Pancreas (tissue), 10 donors: Measurements from ENCODE around the gene FAM72A. TPM values are rescaled to one million over a fixed set of nuclear protein-coding genes. Genes with fewer than 3 reads are reported as not detected.

Experiments used
- ATAC-seq, 4 donors: fragments of 200-7000 bp; cut with Tn5 transposase; one replicate each; pipeline versions ENCODE4 v1.8.0 to v1.9.1; 2020; ENCODE audit warnings: mild to moderate bottlenecking in 4 of 4, moderate library complexity in 4 of 4
- DNase-seq, 6 donors: peaks; one replicate each; pipeline ENCODE4 v3.0.0-alpha.2; 2020
- FAIRE-seq: peaks from 2 replicates; lab custom pipeline; 2012; peaks lifted over from hg19 to GRCh38; lab: Jason Lieb, UNC
- H3K27ac ChIP-seq, 4 donors: fragments of 200-600 bp; sonication (generic); 1 replicate in 3 of 4; 2 replicates in 1 of 4; pipeline versions ENCODE4 v1.5.0 to v1.8.0; 2020
- H3K27me3 ChIP-seq, 4 donors: fragments of 200-600 bp; one replicate each; pipeline ENCODE4 v1.8.0; 2021
- H3K36me3 ChIP-seq, 3 donors: fragments of 200-600 bp; sonication (generic) in 1 of 3; one replicate each; pipeline versions ENCODE4 v1.5.0 to v1.8.0; 2020 to 2021
- H3K4me1 ChIP-seq, 3 donors: fragments of 200-600 bp; one replicate each; pipeline ENCODE4 v1.8.0; 2021
- H3K4me3 ChIP-seq, 4 donors: fragments of 200-600 bp; sonication (generic) in 2 of 4; one replicate each; pipeline versions ENCODE4 v1.5.0 to v1.8.0; 2020 to 2021
- H3K9me3 ChIP-seq, 4 donors: fragments of 200-600 bp; one replicate each; pipeline ENCODE4 v1.8.0; 2021
- CTCF ChIP-seq, 4 donors: fragments of 200-600 bp; sonication (generic) in 3 of 4; IDR thresholded peaks; one replicate each; pipeline versions ENCODE4 v1.5.0 to v1.8.0; 2021; ENCODE audit warnings: antibody characterized with exemption in 4 of 4
- WGBS, 2 donors: extraction: QIAGEN DNeasy Blood & Tissue Kit; methylation state at CpG; one replicate each; pipeline ENCODE4 v1.1.7; 2013; 5-methylcytosine and 5-hydroxymethylcytosine counted together
- intact Hi-C, 3 donors: fragments of 100-400 bp; cut with DNase I; formaldehyde crosslinking; loops; one replicate each; pipeline versions ENCODE4 v1.11.1 to v1.14.2; 2022
- polyA plus RNA-seq, 2 donors: library from polyadenylated mRNA; stranded (reverse); fragments of 200-250 nt; gene quantifications; one replicate each; pipeline ENCODE4 v1.2.3, GENCODE V29; 2013
- total RNA-seq, 6 donors: library from RNA; stranded (reverse); fragmentation: NEBNext Ultra II Directional in 4 of 6; extraction: Animal tissue kit (Norgen Biotek cat#: 25700) in 4 of 6; gene quantifications; one replicate each; pipeline versions ENCODE4 v1.2.1 to v1.2.4, GENCODE V29; 2021 to 2023
- donor health status: healthy with polysubstance abuse.
- donor health status: DM: no; HTN: no; CAD: no; lungs with moderate emphysema.
- donor health status: DM: no; HTN: no; CAD: no.
- donor health status: control.
- donor health status: control.
- donor health status: Bipolar disorder and iron deficiency.
- donor health status: DM: yes; HTN: yes; CAD: no.
- donor health status: DM: no; HTN: no; CAD: no.
- donor health status: DM: no; HTN: no; CAD: no.
- donor health status: DM: yes; HTN: yes; CAD: no.

Gene FAM72A
- total and polyA plus RNA-seq, 8 donors, result 0.63 to 1.6 (median 0.98) TPM; not detected in 3

GRCh38 chr1:206145771-206146290, 56.8 kb downstream of the FAM72A start:
- no peak for FAIRE-seq
- Histone ChIP-seq H3K4me3 (no peak overlapping the region), H3K9me3 (no peaks in the 10 kb centered on the region), H3K4me1 (peaks cover 0 to 5% (median 0%) of the 10 kb centered on the region in 3 donors), H3K36me3 (no peaks in the 10 kb centered on the region), H3K27ac (no peak overlapping the region), H3K27me3 (no peaks in the 10 kb centered on the region)
- DNase-seq, result no peak
- intact Hi-C loops, result no loop called here
- no peak for ATAC-seq
- WGBS, 2 donors, result 80 to 82% methylated on average over 3 of the region's 3 CpGs
- no peak for TF ChIP-seq CTCF (IDR thresholded peaks at IDR 0.05)

GRCh38 chr1:206144605-206145004, 58.0 kb downstream of the FAM72A start:
- peaks cover 0 to 5% (median 0%) of the 10 kb centered on the region in 3 donors for H3K4me1 ChIP-seq
- H3K4me3 ChIP-seq, result no peak overlapping the region
- TF ChIP-seq CTCF (IDR thresholded peaks at IDR 0.05), result no peak
- DNase-seq (no peak), ATAC-seq (peak in 3 of 4 donors; percentile 20 to 55 (median 46)), FAIRE-seq (no peak)
- H3K27ac ChIP-seq, result no peak overlapping the region
- H3K27me3 ChIP-seq, result no peaks in the 10 kb centered on the region
- WGBS, 2 donors, result 58 to 61% methylated on average over 2 of the region's 2 CpGs
- no peaks in the 10 kb centered on the region for H3K9me3 ChIP-seq
- intact Hi-C loops, result no loop called here
- no peaks in the 10 kb centered on the region for H3K36me3 ChIP-seq

- no peak for ATAC-seq
- DNase-seq, result no peak
- Histone ChIP-seq H3K36me3 (no peaks in the 10 kb centered on the region), H3K9me3 (no peaks in the 10 kb centered on the region), H3K4me1 (peaks cover 0 to 5% (median 0%) of the 10 kb centered on the region in 3 donors), H3K27ac (no peak overlapping the region), H3K4me3 (no peak overlapping the region), H3K27me3 (peaks cover 0 to 2% (median 0%) of the 10 kb centered on the region in 4 donors)
- WGBS, 2 donors, result 85 to 90% methylated on average over 15 of the region's 15 CpGs
- no peak for TF ChIP-seq CTCF (IDR thresholded peaks at IDR 0.05)
- no peak for FAIRE-seq
- intact Hi-C loops, result no loop called here
Measured at GRCh38 chr1:206143537-206144172, 59.0 kb downstream of the FAM72A start.

- no peak for TF ChIP-seq CTCF (IDR thresholded peaks at IDR 0.05)
- Histone ChIP-seq H3K36me3 (no peaks in the 10 kb centered on the region), H3K27me3 (peaks cover 0 to 2% (median 0%) of the 10 kb centered on the region in 4 donors), H3K4me3 (no peak overlapping the region), H3K4me1 (peaks cover 0 to 5% (median 0%) of the 10 kb centered on the region in 3 donors), H3K9me3 (no peaks in the 10 kb centered on the region), H3K27ac (no peak overlapping the region)
- intact Hi-C loops, result no loop called here
- FAIRE-seq (no peak), ATAC-seq (no peak), DNase-seq (no peak)
- 58 to 71% methylated on average over 2 of the region's 2 CpGs for WGBS, 2 donors
Measured at GRCh38 chr1:206142770-206143169, 59.9 kb downstream of the FAM72A start.

- H3K36me3 ChIP-seq, result no peaks in the 10 kb centered on the region
- H3K27me3 ChIP-seq, result peaks cover 0 to 2% (median 0%) of the 10 kb centered on the region in 4 donors
- intact Hi-C loops, result no loop called here
- no peak overlapping the region for H3K27ac ChIP-seq
- no peak for DNase-seq
- no peak overlapping the region for H3K4me3 ChIP-seq
- FAIRE-seq, result no peak
- no peaks in the 10 kb centered on the region for H3K9me3 ChIP-seq
- TF ChIP-seq CTCF (IDR thresholded peaks at IDR 0.05), result no peak
- ATAC-seq, result peak in 2 of 4 donors; percentile 80 to 88
- WGBS, 2 donors, result 84 to 90% methylated on average over 3 of the region's 3 CpGs
- peaks cover 0 to 5% (median 0%) of the 10 kb centered on the region in 3 donors for H3K4me1 ChIP-seq
Measured at GRCh38 chr1:206142011-206142410, 60.6 kb downstream of the FAM72A start.
